DOHH2 (cell line): Measurements from ENCODE around the gene NFU1.

ENCODE experiments used
- CTCF ChIP-seq: fragments of 200-600 bp; sonication (generic); IDR thresholded peaks from one replicate; pipeline ENCODE4 v1.5.1; 2014; ENCODE audit warnings: antibody characterized with exemption, mild to moderate bottlenecking, low read depth, low read length; ENCODE audit not compliant: poor library complexity, severe bottlenecking
- EZH2phosphoT487 ChIP-seq: fragments of 200-600 bp; sonication (generic); IDR thresholded peaks from 2 replicates; pipeline ENCODE4 v1.6.1; 2017; ENCODE audit warnings: borderline replicate concordance, mild to moderate bottlenecking, antibody characterized with exemption, low read length, moderate library complexity, mixed read lengths

- no peak for TF ChIP-seq CTCF
- no peak for TF ChIP-seq EZH2phosphoT487
Observed at GRCh38 chr2:69397234-69397633, 40.0 kb downstream of the NFU1 start.
